ENCODE data around the gene RPL38.
A peak's percentile ranks its signal among the peaks of the same experiment; 100 is the strongest.

Gene RPL38

GRCh38 chr17:74203439-74204240, at the start of gene RPL38:
RPL38 (plus strand) TSS chr17:74203678; CDS start chr17:74203956, 278 bp downstream.
- peak; percentile 92 for DNase-seq

- no peak for DNase-seq
Measured at GRCh38 chr17:74153821-74154430, 49.6 kb upstream of the RPL38 start.

DNA sequence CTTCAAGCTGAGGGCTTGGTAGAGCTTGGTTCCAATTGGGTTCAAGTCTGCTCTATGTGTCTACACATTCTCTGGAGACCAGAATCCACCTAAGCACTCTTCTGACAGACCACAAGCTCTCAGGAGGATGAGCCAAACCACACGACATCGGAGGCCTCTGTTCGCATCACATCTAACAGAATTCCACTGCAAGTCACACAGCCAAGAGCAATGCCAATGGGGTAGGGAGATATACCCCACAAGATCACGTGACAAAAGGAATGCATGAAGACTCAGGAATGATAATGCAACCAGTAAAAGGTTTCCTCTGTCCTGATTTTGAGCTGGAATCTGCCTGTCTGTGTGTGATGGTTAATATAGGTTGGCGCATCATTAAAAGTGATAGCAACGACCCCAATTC, 46.6 kb upstream of the RPL38 start:
- no peak for DNase-seq

- no peak for DNase-seq
Measured at GRCh38 chr17:74157366-74157765, 46.1 kb upstream of the RPL38 start.

- DNase-seq: no peak
Measured at GRCh38 chr17:74158761-74159160, 44.7 kb upstream of the RPL38 start.

GRCh38 chr17:74159226-74159840, 44.1 kb upstream of the RPL38 start:
- DNase-seq: no peak

GRCh38 chr17:74160656-74161502, 42.6 kb upstream of the RPL38 start:
- DNase-seq: no peak

- no peak for DNase-seq
Measured at GRCh38 chr17:74161503-74161875, 42.0 kb upstream of the RPL38 start.

DNA sequence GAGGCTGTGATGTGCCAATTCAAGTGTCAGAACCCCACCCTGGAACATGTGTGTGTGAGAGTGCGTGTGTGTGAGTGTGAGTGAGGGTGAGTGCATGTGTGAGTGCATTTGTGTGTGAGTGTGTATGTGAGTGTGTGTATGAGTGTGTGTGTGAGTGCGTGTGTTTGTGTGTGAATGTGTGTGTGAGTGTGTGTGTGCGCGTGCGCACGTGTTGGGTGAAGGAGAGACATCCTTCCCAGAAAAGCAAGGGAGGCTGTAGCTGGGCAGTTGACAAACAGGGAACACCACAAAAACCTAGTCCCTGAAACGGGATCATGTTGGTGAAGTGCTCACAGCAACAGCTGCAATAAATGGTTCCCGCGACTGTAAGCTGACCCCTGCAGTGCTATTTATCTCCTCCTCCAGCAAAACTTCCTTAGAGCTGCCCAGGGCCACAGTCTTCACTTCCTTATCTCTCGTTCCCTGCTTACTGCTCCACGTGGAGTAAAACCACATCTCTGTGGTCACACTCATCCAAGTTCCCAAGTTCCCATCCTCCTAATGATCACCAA, 40.1 kb upstream of the RPL38 start:
- no peak for DNase-seq

DNA sequence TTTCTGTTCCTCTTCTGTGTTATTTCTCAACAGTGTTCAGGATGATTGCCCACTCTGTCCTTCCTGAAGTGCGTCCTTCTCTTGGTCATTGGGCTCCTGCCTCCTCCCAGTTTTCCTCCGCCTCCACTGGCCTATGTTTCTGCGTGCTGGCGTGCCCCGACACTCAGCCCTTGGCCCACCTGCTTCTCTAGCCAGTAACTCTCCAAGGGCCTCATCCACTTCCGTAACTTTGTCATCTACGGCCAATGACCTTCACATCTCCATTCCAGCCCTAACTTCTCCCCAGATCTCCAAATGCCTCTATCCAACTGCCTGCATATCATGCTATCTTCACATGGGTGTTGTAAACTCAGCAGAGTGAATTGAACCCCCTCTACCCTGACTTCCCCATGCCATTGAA, 39.6 kb upstream of the RPL38 start:
- no peak for DNase-seq

DNA sequence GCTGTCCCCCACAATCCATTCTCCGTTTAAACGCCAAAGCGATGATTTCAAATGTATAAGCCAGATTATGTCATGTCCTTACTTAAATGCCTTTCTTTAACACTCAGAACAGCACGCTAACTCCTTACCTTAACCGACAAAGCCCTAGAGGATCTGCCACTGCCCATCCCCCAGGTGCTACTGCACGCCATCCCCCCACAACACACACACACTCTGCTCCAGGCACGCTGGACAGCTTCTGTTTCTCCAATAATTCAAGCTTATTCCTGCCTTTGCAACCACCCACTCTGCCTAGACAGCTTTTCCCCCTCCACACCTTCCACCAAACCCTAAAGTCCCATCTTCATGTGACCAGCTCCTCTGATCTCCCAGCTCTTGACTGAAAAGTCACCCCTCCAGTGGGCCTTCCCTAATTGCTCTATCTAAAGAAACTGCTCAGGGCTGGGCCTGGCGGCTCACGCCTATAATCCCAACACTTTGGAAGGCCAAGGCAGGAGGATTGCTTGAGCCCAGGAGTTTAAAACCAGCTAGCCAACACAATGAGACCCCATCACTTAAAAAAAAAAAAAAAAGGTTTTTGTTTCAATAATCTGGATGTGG, 38.9 kb upstream of the RPL38 start:
- DNase-seq: no peak

DNA sequence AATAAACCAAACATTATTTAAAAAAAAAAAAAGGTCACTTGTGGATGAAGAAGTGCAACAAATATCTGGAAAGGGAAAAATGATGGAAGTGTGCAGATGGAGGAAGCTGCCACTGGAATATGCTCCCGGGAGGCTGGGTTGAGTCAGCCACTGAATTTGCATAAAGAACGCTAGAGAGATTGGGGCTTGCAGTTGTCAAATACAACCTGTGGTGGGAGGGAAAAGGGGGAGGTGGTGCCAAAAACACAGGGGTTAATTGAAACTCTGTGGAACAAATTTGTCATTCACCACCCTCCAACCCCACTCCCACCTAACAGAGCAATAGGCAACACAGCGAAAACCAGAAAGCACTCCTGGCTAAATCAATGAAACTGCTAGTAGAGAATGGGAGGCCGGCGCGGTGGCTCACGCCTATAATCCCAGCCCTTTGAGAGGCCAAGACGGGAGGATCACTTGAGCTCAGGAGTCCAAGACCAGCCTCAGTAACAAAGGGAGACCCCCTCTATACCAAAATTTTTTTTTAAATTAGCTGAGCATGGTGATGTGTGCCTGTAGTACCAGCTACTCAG, 37.6 kb upstream of the RPL38 start:
- DNase-seq: no peak

GRCh38 chr17:74170924-74171323, 32.6 kb upstream of the RPL38 start:
- no peak for DNase-seq

- DNase-seq: no peak
Measured at GRCh38 chr17:74172700-74173099, 30.8 kb upstream of the RPL38 start.

GRCh38 chr17:74176546-74177001, 26.9 kb upstream of the RPL38 start:
- no peak for DNase-seq

- no peak for DNase-seq
Measured at GRCh38 chr17:74177018-74177450, 26.4 kb upstream of the RPL38 start.

DNA sequence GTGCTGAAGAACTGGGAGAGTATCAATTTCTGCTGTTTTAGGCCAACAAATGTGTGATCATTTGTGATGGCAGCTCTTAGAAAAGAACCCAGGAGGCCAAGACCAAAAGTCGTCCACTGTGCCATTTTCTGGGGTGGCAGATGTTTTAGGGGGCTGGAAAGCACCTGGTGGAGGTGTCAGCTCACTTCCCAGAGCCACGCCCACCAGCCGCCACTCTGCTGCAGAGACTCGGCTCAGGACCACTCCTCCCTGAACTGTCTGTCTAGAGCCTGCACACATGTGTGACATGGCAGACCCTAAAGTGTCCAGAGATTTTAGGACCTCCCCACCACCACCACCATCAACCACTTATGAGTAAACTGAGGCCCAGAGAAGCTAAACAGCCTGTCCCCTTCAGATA, 23.9 kb upstream of the RPL38 start:
- no peak for DNase-seq

DNA sequence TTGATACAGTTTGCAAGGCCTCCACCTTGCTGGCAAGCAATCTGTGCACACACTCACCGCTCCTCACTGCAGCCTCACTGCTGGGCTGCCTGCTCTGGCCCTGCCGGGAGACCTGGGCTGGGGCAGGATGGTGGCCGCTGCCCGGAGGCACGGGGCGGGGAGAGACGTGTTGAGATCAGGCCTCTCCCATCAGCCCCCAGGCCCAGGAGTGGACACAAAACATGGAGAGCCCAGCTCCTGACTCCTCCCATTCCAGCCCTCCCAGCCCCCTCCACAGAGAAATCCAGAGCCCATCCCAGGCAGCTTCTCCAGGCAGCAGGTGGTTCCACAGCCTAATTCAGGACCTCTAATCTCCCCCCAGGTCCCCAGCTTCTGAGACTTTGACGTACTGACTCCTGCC, 23.1 kb upstream of the RPL38 start:
- no peak for DNase-seq

- DNase-seq: no peak
Measured at GRCh38 chr17:74181341-74181740, 22.1 kb upstream of the RPL38 start.

- DNase-seq: no peak
Measured at GRCh38 chr17:74182041-74182723, 21.3 kb upstream of the RPL38 start.

- DNase-seq: no peak
Measured at GRCh38 chr17:74183411-74183810, 20.1 kb upstream of the RPL38 start.

All from GDM1 (cell line).